Measurements from ENCODE around the gene SUSD2. TPM values are rescaled to one million over a fixed set of nuclear protein-coding genes. Genes with fewer than 3 reads are reported as not detected.

Gene SUSD2
- total and polyA plus RNA-seq, 2 of the 4 experiments (the other 2 are of a cell fraction) = 0.18 to 1.6 TPM

DNA sequence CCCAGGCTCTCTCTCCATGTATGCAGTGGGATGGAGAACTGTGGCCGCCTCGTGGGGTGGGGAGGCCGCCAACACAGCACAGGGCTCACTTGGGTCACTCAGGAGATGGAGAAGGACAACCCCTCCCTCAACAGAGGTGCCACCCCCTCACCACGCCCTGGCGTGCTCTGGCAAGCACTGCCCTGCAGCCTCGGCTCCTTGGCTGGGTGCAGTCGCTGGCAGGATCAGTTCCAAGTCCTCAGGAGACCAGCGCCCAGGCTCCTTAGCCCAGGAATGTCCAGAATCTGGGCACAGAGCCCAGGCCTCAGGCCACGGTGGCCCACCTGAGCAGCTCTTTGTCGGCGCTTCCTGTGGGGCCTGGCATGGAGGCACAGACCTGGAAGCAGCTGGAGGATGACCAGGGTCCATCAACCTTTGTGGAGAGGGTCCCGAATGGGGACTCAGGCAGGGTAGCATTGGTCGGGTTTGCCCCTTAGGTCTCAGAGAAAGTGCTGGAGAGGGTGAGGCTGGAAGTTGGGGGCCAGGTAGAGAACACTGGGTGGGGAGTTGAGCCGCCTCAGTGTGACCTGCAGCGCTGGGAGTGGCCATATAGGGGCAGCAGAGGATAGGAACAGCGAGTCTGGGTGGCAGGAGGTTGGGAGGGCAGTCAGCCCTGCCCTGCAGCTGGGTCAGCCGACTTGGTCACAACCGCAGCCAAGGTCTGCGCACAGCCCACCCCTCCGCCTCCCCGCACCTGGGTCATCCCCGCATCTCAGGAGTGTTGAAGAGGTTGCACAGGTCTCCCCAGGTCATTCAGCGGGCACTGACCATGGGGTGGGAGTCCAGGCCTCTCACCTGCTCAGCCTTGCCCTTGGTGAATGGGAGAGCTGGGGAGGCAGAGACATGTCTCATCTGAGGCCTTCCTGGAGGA, 8.2 kb downstream of the SUSD2 start:
- no peak overlapping the region for H3K4me2 ChIP-seq (ENCODE audit: low read depth, low read length)
- no peaks in the 10 kb centered on the region for H3K27me3 ChIP-seq (ENCODE audit: control insufficient read depth, insufficient read depth, low read length)
- H3K9ac ChIP-seq (ENCODE audit: low read depth, low read length) = no peak overlapping the region
- no peaks in the 10 kb centered on the region for H3K36me3 ChIP-seq (ENCODE audit: control insufficient read depth, insufficient read depth, low read length)
- H2AK9ac ChIP-seq (replicated peaks; ENCODE audit: low read depth, low read length, poor library complexity) = peak overlapping the region; percentile 35
- intact Hi-C loops (cut with micrococcal nuclease) (loop anchor here (1.0 to 5.0 kb wide), 4 partner anchors 19 to 338 kb away; no protein-coding TSS in a partner anchor), dilution Hi-C loops (cut with HindIII; ENCODE audit: low sequenced_read_pairs, unreplicated experiment) (no loop called here), in situ Hi-C loops (cut with MboI; ENCODE audit: low sequenced_read_pairs) (no loop called here)
- peak overlapping the region; percentile 90 for H3K4ac ChIP-seq (ENCODE audit: low read depth, low read length)
- no peaks in the 10 kb centered on the region; the same call in 1 of the 2 replicates for H3K9me1 ChIP-seq (ENCODE audit: insufficient read depth, low read length)
- H3K4me3 ChIP-seq (ENCODE audit: insufficient read depth, low read depth, low read length) = no peak overlapping the region
- no TSS peak for BruUV-seq (replicated peaks)
- H2BK20ac ChIP-seq (ENCODE audit: low read depth, low read length) = peak overlapping the region; percentile 93
- ChIA-PET POLR2A (ENCODE audit: unreplicated experiment) (no interaction called here), CTCF (interaction anchor here (0.6 to 1.5 kb wide), 7 partner anchors 9 to 327 kb away, joined by 3 to 13 read pairs (median 3); partner anchors contain the start of gene GGT5)
- no peaks in the 10 kb centered on the region for H3K9me3 ChIP-seq (ENCODE audit: control insufficient read depth, insufficient read depth, low read length)
- no peak overlapping the region for H3K23ac ChIP-seq (ENCODE audit: low read depth, low read length)
- H4K91ac ChIP-seq (ENCODE audit: insufficient read depth, low read depth, low read length) = peak overlapping the region; percentile 91
- H3K27ac ChIP-seq (ENCODE audit: insufficient read depth, low read length) = peak overlapping the region; percentile 16
- WGBS, 2 experiments (ENCODE audit: extremely low coverage in 2 of 2, insufficient read length in 1 of 2) = 31% methylated on average over 12 of the region's 23 CpGs; no CpG with 5 or more reads in 1 of the 2 experiments
- peak overlapping the region; percentile 29 for H2BK5ac ChIP-seq (ENCODE audit: low read depth, low read length, poor library complexity, severe bottlenecking)
- no peak overlapping the region for H3K56ac ChIP-seq (ENCODE audit: extremely low read depth, insufficient read depth, low read length)
- H2AFZ ChIP-seq (replicated peaks; ENCODE audit: low read length, poor library complexity) = peak overlapping the region; percentile 44
- no peaks in the 10 kb centered on the region for H4K20me1 ChIP-seq (ENCODE audit: insufficient read depth, low read length)
- H2AK5ac ChIP-seq (ENCODE audit: low read depth, low read length) = peak overlapping the region; percentile 94
- DNase-seq = peak; percentile 50
- peak; percentile 100 for ATAC-seq (ENCODE audit: low read depth)
- peak overlapping the region; percentile 87; the same call in 2 of the 3 replicates for H2BK15ac ChIP-seq (ENCODE audit: low read depth, low read length)
- H4K8ac ChIP-seq (ENCODE audit: low read depth in 2 of 2, low read length in 2 of 2) = peak overlapping the region; percentile 34 to 90; a peak in 2 of 4 replicates
- peak overlapping the region; percentile 0 for H3K14ac ChIP-seq (replicated peaks; ENCODE audit: low read depth, low read length)
- peak overlapping the region; percentile 5 for H3K18ac ChIP-seq (ENCODE audit: low read depth, low read length)
- peak overlapping the region; percentile 80 for H4K5ac ChIP-seq (ENCODE audit: low read depth, low read length)
- H3K4me1 ChIP-seq (ENCODE audit: control insufficient read depth, insufficient read depth, low read length) = peaks cover 10% of the 10 kb centered on the region
- peak overlapping the region; percentile 99 for H2BK120ac ChIP-seq (ENCODE audit: low read depth, low read length)
- H3K79me1 ChIP-seq (ENCODE audit: low read depth in 1 of 2, low read length in 2 of 2) = no peaks in the 10 kb centered on the region
- TF ChIP-seq RAD21 (IDR thresholded peaks at IDR 0.05; ENCODE audit: low read length) (peak; percentile 99), NFE2L2 (IDR thresholded peaks at IDR 0.05; ENCODE audit: low read depth, low read length) (0 out of 2 replicates have a peak, but pooled peaks have one; percentile 9), BHLHE40 (IDR thresholded peaks at IDR 0.05; ENCODE audit: low read depth, low read length) (peak; percentile 65; the same call in 1 of the 2 replicates), CEBPB (IDR thresholded peaks at IDR 0.05; ENCODE audit: low read depth, low read length) (no peak), POLR2A (IDR thresholded peaks at IDR 0.05; ENCODE audit: low read depth, low read length) (peak; percentile 61; the same call in 1 of the 2 replicates), FOS (IDR thresholded peaks at IDR 0.05; ENCODE audit: low read depth, low read length) (no peak), SMC3 (IDR thresholded peaks at IDR 0.05; ENCODE audit: low read depth, low read length) (peak; percentile 99), MXI1 (IDR thresholded peaks at IDR 0.05; ENCODE audit: borderline replicate concordance, low read depth, low read length) (no peak), MAFK (IDR thresholded peaks at IDR 0.05; ENCODE audit: low read depth, low read length) (no peak), RCOR1 (IDR thresholded peaks at IDR 0.05; ENCODE audit: insufficient replicate concordance, low read length) (no peak)
- TF ChIP-seq, protein P1, sequence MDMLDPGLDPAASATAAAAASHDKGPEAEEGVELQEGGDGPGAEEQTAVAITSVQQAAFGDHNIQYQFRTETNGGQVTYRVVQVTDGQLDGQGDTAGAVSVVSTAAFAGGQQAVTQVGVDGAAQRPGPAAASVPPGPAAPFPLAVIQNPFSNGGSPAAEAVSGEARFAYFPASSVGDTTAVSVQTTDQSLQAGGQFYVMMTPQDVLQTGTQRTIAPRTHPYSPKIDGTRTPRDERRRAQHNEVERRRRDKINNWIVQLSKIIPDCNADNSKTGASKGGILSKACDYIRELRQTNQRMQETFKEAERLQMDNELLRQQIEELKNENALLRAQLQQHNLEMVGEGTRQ (IDR thresholded peaks at IDR 0.05; ENCODE audit: low read depth, low read length) = no peak
- TF ChIP-seq, protein P2, sequence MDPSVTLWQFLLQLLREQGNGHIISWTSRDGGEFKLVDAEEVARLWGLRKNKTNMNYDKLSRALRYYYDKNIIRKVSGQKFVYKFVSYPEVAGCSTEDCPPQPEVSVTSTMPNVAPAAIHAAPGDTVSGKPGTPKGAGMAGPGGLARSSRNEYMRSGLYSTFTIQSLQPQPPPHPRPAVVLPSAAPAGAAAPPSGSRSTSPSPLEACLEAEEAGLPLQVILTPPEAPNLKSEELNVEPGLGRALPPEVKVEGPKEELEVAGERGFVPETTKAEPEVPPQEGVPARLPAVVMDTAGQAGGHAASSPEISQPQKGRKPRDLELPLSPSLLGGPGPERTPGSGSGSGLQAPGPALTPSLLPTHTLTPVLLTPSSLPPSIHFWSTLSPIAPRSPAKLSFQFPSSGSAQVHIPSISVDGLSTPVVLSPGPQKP (IDR thresholded peaks at IDR 0.05; ENCODE audit: borderline replicate concordance, low read depth, low read length) = no peak
- TF ChIP-seq, protein P3, sequence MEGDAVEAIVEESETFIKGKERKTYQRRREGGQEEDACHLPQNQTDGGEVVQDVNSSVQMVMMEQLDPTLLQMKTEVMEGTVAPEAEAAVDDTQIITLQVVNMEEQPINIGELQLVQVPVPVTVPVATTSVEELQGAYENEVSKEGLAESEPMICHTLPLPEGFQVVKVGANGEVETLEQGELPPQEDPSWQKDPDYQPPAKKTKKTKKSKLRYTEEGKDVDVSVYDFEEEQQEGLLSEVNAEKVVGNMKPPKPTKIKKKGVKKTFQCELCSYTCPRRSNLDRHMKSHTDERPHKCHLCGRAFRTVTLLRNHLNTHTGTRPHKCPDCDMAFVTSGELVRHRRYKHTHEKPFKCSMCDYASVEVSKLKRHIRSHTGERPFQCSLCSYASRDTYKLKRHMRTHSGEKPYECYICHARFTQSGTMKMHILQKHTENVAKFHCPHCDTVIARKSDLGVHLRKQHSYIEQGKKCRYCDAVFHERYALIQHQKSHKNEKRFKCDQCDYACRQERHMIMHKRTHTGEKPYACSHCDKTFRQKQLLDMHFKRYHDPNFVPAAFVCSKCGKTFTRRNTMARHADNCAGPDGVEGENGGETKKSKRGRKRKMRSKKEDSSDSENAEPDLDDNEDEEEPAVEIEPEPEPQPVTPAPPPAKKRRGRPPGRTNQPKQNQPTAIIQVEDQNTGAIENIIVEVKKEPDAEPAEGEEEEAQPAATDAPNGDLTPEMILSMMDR (conservative IDR thresholded peaks at IDR 0.05; ENCODE audit: low read depth, low read length) = peak; percentile 98

Data from IMR-90 (cell line).